Subcutaneous adipose tissue (tissue), 4 donors: Measurements from ENCODE around the gene AHSG. TPM values are rescaled to one million over a fixed set of nuclear protein-coding genes. Genes with fewer than 3 reads are reported as not detected.

Experiments
- total RNA-seq, 4 donors: library from RNA; depleted of rRNA; stranded (reverse); fragments of >200 nt; gene quantifications; one replicate each; pipeline ENCODE4 v1.1.0, GENCODE V29; 2016
- TF ChIP-seq, protein P1 (sequence below): fragments of 450-650 bp; IDR thresholded peaks from one replicate; pipeline ENCODE4 v1.5.1; 2016; ENCODE audit warnings: low read depth, mild to moderate bottlenecking, control low read depth, antibody characterized with exemption, moderate library complexity

The AHSG gene
- total RNA-seq, 4 donors from 2014 or later, result not detected

DNA sequence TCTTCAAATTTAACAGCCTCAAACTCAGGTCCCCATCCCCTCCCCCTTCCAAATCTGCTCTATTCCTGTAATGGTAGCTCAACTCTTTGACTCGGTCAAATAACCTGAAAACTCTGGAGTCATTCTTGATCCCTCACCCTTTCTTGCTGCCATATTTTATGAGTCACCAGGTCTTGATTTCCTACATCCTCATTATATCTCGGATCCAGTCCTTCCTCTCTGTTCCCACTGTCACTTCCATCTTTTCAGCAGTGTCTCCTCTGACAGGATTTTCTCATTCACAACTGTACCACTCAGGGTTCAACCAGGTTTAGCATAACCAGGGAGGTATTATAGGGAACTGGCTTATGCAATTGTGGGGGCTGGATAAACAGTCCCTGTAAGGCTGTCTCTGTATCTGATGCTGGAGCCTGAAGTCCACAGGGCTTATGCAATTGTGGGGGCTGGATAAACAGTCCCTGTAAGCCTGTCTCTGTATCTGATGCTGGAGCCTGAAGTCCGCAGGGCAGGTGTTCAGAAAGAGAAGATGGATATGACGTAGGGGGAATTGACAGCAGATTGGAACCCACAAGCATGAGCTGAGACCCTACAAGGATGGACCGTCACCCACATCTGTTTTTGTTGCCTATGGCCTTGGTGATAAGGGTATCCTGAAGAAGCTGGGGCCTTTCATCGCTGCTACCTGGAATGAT is 18.2 kb downstream of the AHSG start:
- TF ChIP-seq, protein P1, sequence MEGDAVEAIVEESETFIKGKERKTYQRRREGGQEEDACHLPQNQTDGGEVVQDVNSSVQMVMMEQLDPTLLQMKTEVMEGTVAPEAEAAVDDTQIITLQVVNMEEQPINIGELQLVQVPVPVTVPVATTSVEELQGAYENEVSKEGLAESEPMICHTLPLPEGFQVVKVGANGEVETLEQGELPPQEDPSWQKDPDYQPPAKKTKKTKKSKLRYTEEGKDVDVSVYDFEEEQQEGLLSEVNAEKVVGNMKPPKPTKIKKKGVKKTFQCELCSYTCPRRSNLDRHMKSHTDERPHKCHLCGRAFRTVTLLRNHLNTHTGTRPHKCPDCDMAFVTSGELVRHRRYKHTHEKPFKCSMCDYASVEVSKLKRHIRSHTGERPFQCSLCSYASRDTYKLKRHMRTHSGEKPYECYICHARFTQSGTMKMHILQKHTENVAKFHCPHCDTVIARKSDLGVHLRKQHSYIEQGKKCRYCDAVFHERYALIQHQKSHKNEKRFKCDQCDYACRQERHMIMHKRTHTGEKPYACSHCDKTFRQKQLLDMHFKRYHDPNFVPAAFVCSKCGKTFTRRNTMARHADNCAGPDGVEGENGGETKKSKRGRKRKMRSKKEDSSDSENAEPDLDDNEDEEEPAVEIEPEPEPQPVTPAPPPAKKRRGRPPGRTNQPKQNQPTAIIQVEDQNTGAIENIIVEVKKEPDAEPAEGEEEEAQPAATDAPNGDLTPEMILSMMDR, result no peak

DNA sequence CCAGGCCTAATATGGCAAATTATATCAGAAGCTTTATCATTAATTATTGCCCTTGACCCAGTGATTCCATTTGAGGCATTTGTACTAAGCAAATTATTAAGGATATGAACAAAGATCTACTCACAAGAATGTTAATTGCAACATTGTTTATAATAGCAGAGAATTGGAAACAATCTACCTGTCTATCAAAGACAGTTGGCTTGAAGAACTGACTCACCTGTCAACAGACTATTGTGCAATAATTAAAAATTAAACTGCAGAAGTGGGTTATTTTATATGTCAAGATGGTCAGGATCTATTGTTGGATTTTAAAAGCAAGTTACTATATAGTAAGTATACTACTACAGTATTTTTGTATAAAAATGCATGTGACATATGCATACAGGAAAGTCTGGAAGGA is 20.6 kb downstream of the AHSG start:
- TF ChIP-seq, protein P1, result no peak

DNA sequence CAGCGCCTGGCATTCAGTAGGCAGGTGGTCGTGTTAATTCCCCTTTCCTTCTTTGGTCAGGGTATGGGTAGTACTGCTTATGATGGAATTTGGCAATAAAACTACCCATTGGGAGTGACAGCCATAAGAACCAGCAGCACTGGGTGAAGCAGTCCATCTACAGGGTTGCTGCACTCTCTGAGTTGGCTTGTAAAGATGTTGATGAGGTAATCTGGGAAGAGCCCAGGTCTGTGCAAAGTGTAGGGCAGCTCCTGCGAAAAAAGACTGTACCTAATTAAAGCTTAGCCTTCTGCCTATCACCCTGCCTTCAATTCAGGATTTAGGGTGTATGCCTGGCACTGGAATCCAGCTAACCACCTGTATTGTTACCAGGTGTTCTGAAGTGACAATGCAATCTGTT is 22.7 kb downstream of the AHSG start:
- TF ChIP-seq, protein P1, result no peak

- TF ChIP-seq, protein P1, result no peak
Observed at GRCh38 chr3:186636536-186636935, 23.7 kb downstream of the AHSG start.

- TF ChIP-seq, protein P1, result no peak
Observed at GRCh38 chr3:186637686-186638085, 24.8 kb downstream of the AHSG start.

GRCh38 chr3:186638259-186638658 is 25.4 kb downstream of the AHSG start:
- TF ChIP-seq, protein P1, result no peak

DNA sequence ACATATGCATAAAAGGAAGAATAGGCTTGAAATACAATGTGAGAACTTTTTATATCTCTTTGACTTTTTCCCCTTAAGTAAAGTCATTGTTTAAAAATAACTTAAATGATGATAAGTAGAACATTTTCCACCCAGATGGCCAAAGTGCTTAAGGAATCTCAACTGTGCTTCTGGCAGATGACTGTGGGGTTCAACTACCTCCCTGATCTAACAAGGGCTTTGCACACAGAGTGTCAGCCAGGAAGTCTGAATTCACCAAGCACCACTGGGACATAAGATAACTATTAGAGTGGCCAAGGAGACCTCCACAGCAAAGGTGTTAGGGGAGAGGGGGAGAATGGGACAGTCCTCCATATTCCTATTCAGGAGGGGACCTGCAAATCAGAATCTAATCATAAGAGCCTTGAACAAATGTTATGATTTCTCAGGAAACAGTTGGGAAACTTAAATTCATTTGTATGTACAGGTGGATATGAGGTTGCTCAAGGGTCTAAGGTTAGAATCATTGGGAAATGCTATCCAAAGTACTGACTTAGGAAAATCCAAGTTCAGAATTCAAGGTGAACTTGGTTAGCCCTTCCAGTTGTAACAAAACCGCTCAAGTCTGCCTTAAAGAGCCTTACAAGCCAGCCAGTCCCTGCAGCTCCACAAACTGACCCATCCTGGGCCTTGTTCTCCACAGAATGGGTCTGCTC is 27.1 kb downstream of the AHSG start, which contains the start of gene FETUB:
Gene FETUB (plus strand): TSS at position 622 of the 695 bp plus-strand sequence. CDS start 62 bp downstream, at position 684.
- TF ChIP-seq, protein P1, result no peak
